ENCODE measurements around the gene NXPH4. TPM values are rescaled to one million over a fixed set of nuclear protein-coding genes. Genes with fewer than 3 reads are reported as not detected.

NXPH4 gene
- total RNA-seq, 1 experiment from 2014 or later: 20.0 TPM

GRCh38 chr12:57212701-57213057 is 3.9 kb upstream of the NXPH4 start:
- ChIA-PET CTCF (interaction anchor here (1.0 to 4.2 kb wide), 10 partner anchors 18 to 243 kb away, joined by 3 to 103 read pairs (median 12); partner anchors contain the start of genes INHBE and SHMT2), POLR2A (interaction anchor here (1.9 kb wide), 1 partner anchor 30 kb away, joined by 7 read pairs; no protein-coding TSS in a partner anchor), RAD21 (ENCODE audit: low non-redundant PET in 1 of 2, low total read pairs in 2 of 2, uncharacterized antibody in 2 of 2, unreplicated experiment in 2 of 2) (interaction anchor here in 1 of 2 experiments (0.9 to 1.9 kb wide), 2 partner anchors 27 to 30 kb away, joined by 4 to 13 read pairs; no protein-coding TSS in a partner anchor)
- no peak for TF ChIP-seq EGR1 (IDR thresholded peaks at IDR 0.05; ENCODE audit: low read depth)
- no peak for TF ChIP-seq CTCF (IDR thresholded peaks at IDR 0.05 in 2 of 3, conservative IDR thresholded peaks at IDR 0.05 in 1 of 3; ENCODE audit: borderline replicate concordance in 1 of 3, insufficient read depth in 1 of 3, low read depth in 2 of 3, low read length in 2 of 3)
- no peak for TF ChIP-seq ZFX (IDR thresholded peaks at IDR 0.05)
- no peak for TF ChIP-seq RAD21 (IDR thresholded peaks at IDR 0.05; ENCODE audit: low read depth)
- TF ChIP-seq FOSL1 (IDR thresholded peaks at IDR 0.05; ENCODE audit: low read depth): no peak
- no peak for TF ChIP-seq YY1 (IDR thresholded peaks at IDR 0.05; ENCODE audit: extremely low read depth, insufficient replicate concordance, low read depth, low read length)
- no peak for TF ChIP-seq CBX3 (IDR thresholded peaks at IDR 0.05; ENCODE audit: low read depth)
- TF ChIP-seq MAX (IDR thresholded peaks at IDR 0.05): no peak
- no peak for TF ChIP-seq POLR2AphosphoS5 (IDR thresholded peaks at IDR 0.05; ENCODE audit: low read depth, low read length)
- no peak for TF ChIP-seq JUND (IDR thresholded peaks at IDR 0.05)
- TF ChIP-seq EZH2phosphoT487 (IDR thresholded peaks at IDR 0.05; ENCODE audit: borderline replicate concordance): no peak
- TF ChIP-seq ZNF274 (IDR thresholded peaks at IDR 0.05; ENCODE audit: low read depth, low read length): no peak
- TF ChIP-seq REST (IDR thresholded peaks at IDR 0.05; ENCODE audit: low read depth): no peak
- H3K4me2 ChIP-seq (ENCODE audit: low read length): no peak overlapping the region
- peaks cover 17 to 42% of the 10 kb centered on the region in 2 experiments for H3K4me1 ChIP-seq (ENCODE audit: control insufficient read depth in 1 of 2, insufficient read depth in 2 of 2, low read length in 2 of 2)
- no peaks in the 10 kb centered on the region for H3K36me3 ChIP-seq (ENCODE audit: control insufficient read depth in 1 of 2, insufficient read depth in 2 of 2, low read length in 2 of 2)
- no peak overlapping the region for H3K27ac ChIP-seq (ENCODE audit: low read depth, low read length)
- no peak overlapping the region for H3K9ac ChIP-seq (ENCODE audit: low read length)
- H3K9me3 ChIP-seq (ENCODE audit: control insufficient read depth in 1 of 2, insufficient read depth in 1 of 2, low read depth in 1 of 2, low read length in 2 of 2): no peaks in the 10 kb centered on the region
- BruUV-seq (replicated peaks): no TSS peak
- H3K79me2 ChIP-seq (ENCODE audit: insufficient read depth, low read length): no peaks in the 10 kb centered on the region
- intact Hi-C loops (cut with micrococcal nuclease): loop anchor here (1.0 to 2.0 kb wide), 3 partner anchors 27 to 240 kb away; no protein-coding TSS in a partner anchor
- no peaks in the 10 kb centered on the region for H4K20me1 ChIP-seq (ENCODE audit: insufficient read depth)
- H3K27me3 ChIP-seq (ENCODE audit: insufficient read depth, low read length): no peaks in the 10 kb centered on the region
- ATAC-seq (no peak), DNase-seq (ENCODE audit: low read depth, low spot score) (no peak)
- no peaks in the 10 kb centered on the region for H3K9me2 ChIP-seq (ENCODE audit: insufficient read depth)
- H2AFZ ChIP-seq (ENCODE audit: low read depth, low read length, poor library complexity, severe bottlenecking): no peak overlapping the region
- H3K4me3 ChIP-seq (replicated peaks in 1 of 2; ENCODE audit: low read depth in 1 of 2, low read length in 2 of 2): no peak overlapping the region

All from HCT116 (cell line).